Breast epithelium (tissue), 3 donors: ENCODE measurements around the gene SLC48A1.

Source experiments
- POLR2A ChIP-seq: fragments of 450-650 bp; IDR thresholded peaks from one replicate; pipeline ENCODE4 v1.6.1; 2016; ENCODE audit warnings: antibody characterized with exemption, mild to moderate bottlenecking, moderate library complexity
- TF ChIP-seq, protein P1 (sequence below), 3 donors: fragments of 450-650 bp; IDR thresholded peaks; one replicate each; pipeline ENCODE4 v1.5.1; 2016 to 2017; ENCODE audit warnings: antibody characterized with exemption in 3 of 3, mild to moderate bottlenecking in 3 of 3, moderate library complexity in 3 of 3

GRCh38 chr12:47782372-47782770 is 9.3 kb downstream of the SLC48A1 start:
- TF ChIP-seq POLR2A, result no peak
- TF ChIP-seq, protein P1, sequence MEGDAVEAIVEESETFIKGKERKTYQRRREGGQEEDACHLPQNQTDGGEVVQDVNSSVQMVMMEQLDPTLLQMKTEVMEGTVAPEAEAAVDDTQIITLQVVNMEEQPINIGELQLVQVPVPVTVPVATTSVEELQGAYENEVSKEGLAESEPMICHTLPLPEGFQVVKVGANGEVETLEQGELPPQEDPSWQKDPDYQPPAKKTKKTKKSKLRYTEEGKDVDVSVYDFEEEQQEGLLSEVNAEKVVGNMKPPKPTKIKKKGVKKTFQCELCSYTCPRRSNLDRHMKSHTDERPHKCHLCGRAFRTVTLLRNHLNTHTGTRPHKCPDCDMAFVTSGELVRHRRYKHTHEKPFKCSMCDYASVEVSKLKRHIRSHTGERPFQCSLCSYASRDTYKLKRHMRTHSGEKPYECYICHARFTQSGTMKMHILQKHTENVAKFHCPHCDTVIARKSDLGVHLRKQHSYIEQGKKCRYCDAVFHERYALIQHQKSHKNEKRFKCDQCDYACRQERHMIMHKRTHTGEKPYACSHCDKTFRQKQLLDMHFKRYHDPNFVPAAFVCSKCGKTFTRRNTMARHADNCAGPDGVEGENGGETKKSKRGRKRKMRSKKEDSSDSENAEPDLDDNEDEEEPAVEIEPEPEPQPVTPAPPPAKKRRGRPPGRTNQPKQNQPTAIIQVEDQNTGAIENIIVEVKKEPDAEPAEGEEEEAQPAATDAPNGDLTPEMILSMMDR (IDR thresholded peaks at IDR 0.05), result no peak
